HepG2 (cell line): ENCODE results near the gene LIFR. TPM values are rescaled to one million over a fixed set of nuclear protein-coding genes. Genes with fewer than 3 reads are reported as not detected.
A peak's percentile ranks its signal among the peaks of the same experiment; 100 is the strongest.

Experiments used
- AGO1 ChIP-seq: fragments of 200-400 bp; formaldehyde crosslinking; IDR thresholded peaks from 2 replicates; pipeline ENCODE4 v1.6.1; 2017; ENCODE audit warnings: mild to moderate bottlenecking, low read depth, low read length, moderate library complexity; ENCODE audit not compliant: poor library complexity, severe bottlenecking
- BRCA1 ChIP-seq: sonication (generic); formaldehyde crosslinking; IDR thresholded peaks from 2 replicates; pipeline ENCODE4 v1.4.0; 2020; ENCODE audit warnings: missing genetic modification reagents
- CC2D1A ChIP-seq: sonication (generic); formaldehyde crosslinking; IDR thresholded peaks from 2 replicates; pipeline ENCODE4 v1.8.1; 2023; ENCODE audit warnings: mild to moderate bottlenecking, missing genetic modification reagents
- CHD2 ChIP-seq: IDR thresholded peaks from 2 replicates; pipeline ENCODE4 v1.6.1; 2011; ENCODE audit warnings: low read depth, low read length, improper control_type of control experiment
- DPF2 ChIP-seq: sonication (generic); formaldehyde crosslinking; IDR thresholded peaks from 2 replicates; pipeline ENCODE4 v1.4.0; 2020; ENCODE audit warnings: mild to moderate bottlenecking, low read depth, missing genetic modification reagents, borderline replicate concordance
- FOXJ3 ChIP-seq: sonication (generic); formaldehyde crosslinking; IDR thresholded peaks from 2 replicates; pipeline ENCODE4 v1.4.0; 2020; ENCODE audit warnings: missing genetic modification reagents, mild to moderate bottlenecking, borderline replicate concordance
- MBD4 ChIP-seq: IDR thresholded peaks from 2 replicates; pipeline ENCODE4 v1.6.1; 2012; ENCODE audit warnings: low read length, inconsistent platforms, borderline replicate concordance
- NFATC3 ChIP-seq: sonication (generic); formaldehyde crosslinking; IDR thresholded peaks from 2 replicates; pipeline ENCODE4 v1.5.1; 2020; ENCODE audit warnings: mild to moderate bottlenecking, missing genetic modification reagents
- NFIC ChIP-seq: IDR thresholded peaks from 2 replicates; pipeline ENCODE4 v1.6.1; 2012; ENCODE audit warnings: mild to moderate bottlenecking, low read length, inconsistent platforms
- POGK ChIP-seq: sonication (generic); formaldehyde crosslinking; conservative IDR thresholded peaks from 2 replicates; pipeline ENCODE4 v1.8.0; 2022; ENCODE audit warnings: mild to moderate bottlenecking, moderate library complexity, missing genetic modification reagents
- ZMAT5 ChIP-seq: sonication (generic); formaldehyde crosslinking; IDR thresholded peaks from 2 replicates; pipeline ENCODE4 v1.5.0; 2020; ENCODE audit warnings: mild to moderate bottlenecking, low read depth, missing genetic modification reagents, borderline replicate concordance
- ZMYM2 ChIP-seq: sonication (generic); formaldehyde crosslinking; IDR thresholded peaks from 2 replicates; pipeline ENCODE4 v1.8.0; 2022; ENCODE audit warnings: mild to moderate bottlenecking, missing genetic modification reagents
- ZNF260 ChIP-seq: sonication (generic); formaldehyde crosslinking; IDR thresholded peaks from 2 replicates; pipeline ENCODE4 v1.4.0; 2020; ENCODE audit warnings: missing genetic modification reagents, low read depth, mild to moderate bottlenecking, borderline replicate concordance
- ZNF30 ChIP-seq: sonication (generic); formaldehyde crosslinking; IDR thresholded peaks from 2 replicates; pipeline ENCODE4 v1.5.0; 2020; ENCODE audit warnings: mild to moderate bottlenecking, missing genetic modification reagents
- ZNF354B ChIP-seq: sonication (generic); formaldehyde crosslinking; IDR thresholded peaks from 2 replicates; pipeline ENCODE4 v1.8.0; 2022; ENCODE audit warnings: mild to moderate bottlenecking, missing genetic modification reagents
- ZNF589 ChIP-seq: sonication (generic); formaldehyde crosslinking; conservative IDR thresholded peaks from 2 replicates; pipeline ENCODE4 v1.8.0; 2022; ENCODE audit warnings: mild to moderate bottlenecking, moderate library complexity, missing genetic modification reagents
- ZNF720 ChIP-seq: sonication (generic); formaldehyde crosslinking; IDR thresholded peaks from 2 replicates; pipeline ENCODE4 v1.4.0; 2020; ENCODE audit warnings: missing genetic modification reagents
- polyA plus RNA-seq, 8 experiments: library from polyadenylated mRNA; depleted of rRNA in 3 of 8; stranded (reverse) in 7 of 8; unstranded in 1 of 8; fragments of >200 nt; fragmentation: Illumina TruSeq in 4 of 8; extraction: Trizol in 4 of 8; gene quantifications; 2 replicates each; pipeline versions ENCODE4 v1.2.1 to v1.2.3, GENCODE V29; 2011 to 2016; ENCODE audit warnings: low read depth in 4 of 8, missing spikeins in 1 of 8, mixed read lengths in 1 of 8; ENCODE audit not compliant: insufficient read depth in 1 of 8
- total RNA-seq, 5 experiments: library from RNA; depleted of rRNA; stranded (reverse); fragments of >200 nt; fragmentation: Illumina TruSeq; extraction: Trizol; gene quantifications; 2 replicates each; pipeline ENCODE4 v1.2.3, GENCODE V29; 2016; ENCODE audit warnings: low read depth in 1 of 5
- TF ChIP-seq, protein P1 (sequence below): sonication (generic); formaldehyde crosslinking; IDR thresholded peaks from 2 replicates; pipeline ENCODE4 v1.4.0; 2020; ENCODE audit warnings: mild to moderate bottlenecking, missing genetic modification reagents
- TF ChIP-seq, protein P2 (sequence below): sonication (generic); formaldehyde crosslinking; conservative IDR thresholded peaks from 2 replicates; pipeline ENCODE4 v1.4.0; 2020; ENCODE audit warnings: missing genetic modification reagents

The LIFR gene
- total and polyA plus RNA-seq, 2 of the 13 experiments (the other 11 are each of a cell fraction or from before 2014, with no cell fraction given) = 6.3 to 25.2 TPM

- TF ChIP-seq POGK (CRISPR knock-in tag) (no peak), ZMAT5 (no peak), BRCA1 (CRISPR knock-in tag) (no peak), ZMYM2 (CRISPR knock-in tag) (no peak), ZNF260 (no peak), AGO1 (no peak), ZNF30 (no peak), NFATC3 (no peak), MBD4 (no peak), ZNF354B (CRISPR knock-in tag) (no peak), CHD2 (no peak), ZNF589 (CRISPR knock-in tag) (no peak), FOXJ3 (CRISPR knock-in tag) (0 out of 2 replicates have a peak, but pooled peaks have one; percentile 40), CC2D1A (no peak), DPF2 (CRISPR knock-in tag) (no peak), ZNF720 (no peak), NFIC (no peak)
- TF ChIP-seq, protein P1, sequence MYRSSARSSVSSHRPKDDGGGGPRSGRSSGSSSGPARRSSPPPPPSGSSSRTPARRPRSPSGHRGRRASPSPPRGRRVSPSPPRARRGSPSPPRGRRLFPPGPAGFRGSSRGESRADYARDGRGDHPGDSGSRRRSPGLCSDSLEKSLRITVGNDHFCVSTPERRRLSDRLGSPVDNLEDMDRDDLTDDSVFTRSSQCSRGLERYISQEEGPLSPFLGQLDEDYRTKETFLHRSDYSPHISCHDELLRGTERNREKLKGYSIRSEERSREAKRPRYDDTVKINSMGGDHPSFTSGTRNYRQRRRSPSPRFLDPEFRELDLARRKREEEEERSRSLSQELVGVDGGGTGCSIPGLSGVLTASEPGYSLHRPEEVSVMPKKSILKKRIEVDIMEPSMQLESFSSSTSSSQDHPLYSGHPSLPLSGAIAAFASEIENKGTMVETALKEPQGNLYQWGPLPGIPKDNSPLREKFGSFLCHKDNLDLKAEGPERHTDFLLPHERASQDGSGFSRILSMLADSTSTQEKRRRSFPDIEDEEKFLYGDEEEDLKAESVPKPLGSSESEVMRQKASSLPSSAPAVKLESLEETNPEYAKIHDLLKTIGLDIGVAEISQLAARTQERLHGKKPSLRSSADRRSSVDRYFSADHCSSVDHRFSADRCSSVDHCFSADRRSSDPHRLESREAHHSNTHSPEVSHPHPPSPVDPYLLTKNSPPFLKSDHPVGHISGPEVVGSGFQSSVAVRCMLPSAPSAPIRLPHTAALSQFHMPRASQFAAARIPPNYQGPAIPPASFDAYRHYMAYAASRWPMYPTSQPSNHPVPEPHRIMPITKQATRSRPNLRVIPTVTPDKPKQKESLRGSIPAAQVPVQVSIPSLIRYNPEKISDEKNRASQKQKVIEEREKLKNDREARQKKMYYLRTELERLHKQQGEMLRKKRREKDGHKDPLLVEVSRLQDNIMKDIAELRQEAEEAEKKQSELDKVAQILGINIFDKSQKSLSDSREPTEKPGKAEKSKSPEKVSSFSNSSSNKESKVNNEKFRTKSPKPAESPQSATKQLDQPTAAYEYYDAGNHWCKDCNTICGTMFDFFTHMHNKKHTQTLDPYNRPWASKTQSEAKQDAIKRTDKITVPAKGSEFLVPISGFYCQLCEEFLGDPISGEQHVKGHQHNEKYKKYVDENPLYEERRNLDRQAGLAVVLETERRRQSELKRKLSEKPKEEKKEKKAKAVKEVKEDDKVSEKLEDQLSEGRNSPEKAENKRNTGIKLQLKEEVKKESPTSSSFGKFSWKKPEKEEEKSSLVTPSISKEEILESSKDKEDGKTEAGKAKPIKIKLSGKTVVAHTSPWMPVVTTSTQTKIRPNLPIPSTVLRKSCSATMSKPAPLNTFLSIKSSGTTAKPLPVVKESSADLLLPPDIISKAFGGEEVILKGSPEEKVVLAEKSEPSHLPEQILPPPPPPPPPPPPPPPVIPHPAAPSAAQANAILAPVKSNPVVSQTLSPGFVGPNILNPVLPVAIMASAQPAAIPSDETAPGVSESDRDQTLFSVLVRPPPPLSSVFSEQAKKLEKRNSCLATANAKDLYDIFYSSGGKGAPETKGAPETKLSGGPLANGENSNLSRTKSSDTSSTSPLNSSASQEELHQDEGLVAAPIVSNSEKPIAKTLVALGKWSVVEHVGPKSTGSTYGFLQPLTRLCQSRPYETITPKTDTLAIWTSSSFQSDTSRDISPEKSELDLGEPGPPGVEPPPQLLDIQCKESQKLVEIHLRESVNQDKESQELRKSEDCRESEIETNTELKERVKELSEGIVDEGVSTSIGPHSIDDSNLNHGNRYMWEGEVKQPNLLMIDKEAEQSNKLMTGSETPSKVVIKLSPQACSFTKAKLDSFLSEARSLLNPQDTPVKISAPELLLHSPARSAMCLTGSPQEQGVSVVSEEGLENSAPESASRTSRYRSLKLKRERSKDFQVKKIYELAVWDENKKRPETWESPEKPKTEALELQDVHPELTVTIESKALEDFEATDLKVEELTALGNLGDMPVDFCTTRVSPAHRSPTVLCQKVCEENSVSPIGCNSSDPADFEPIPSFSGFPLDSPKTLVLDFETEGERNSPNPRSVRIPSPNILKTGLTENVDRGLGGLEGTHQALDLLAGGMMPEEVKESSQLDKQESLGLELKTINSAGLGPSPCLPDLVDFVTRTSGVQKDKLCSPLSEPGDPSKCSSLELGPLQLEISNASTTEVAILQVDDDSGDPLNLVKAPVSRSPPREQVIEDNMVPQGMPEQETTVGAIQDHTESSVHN (CRISPR knock-in tag) = no peak
- TF ChIP-seq, protein P2, sequence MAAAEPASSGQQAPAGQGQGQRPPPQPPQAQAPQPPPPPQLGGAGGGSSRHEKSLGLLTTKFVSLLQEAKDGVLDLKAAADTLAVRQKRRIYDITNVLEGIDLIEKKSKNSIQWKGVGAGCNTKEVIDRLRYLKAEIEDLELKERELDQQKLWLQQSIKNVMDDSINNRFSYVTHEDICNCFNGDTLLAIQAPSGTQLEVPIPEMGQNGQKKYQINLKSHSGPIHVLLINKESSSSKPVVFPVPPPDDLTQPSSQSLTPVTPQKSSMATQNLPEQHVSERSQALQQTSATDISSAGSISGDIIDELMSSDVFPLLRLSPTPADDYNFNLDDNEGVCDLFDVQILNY (CRISPR knock-in tag) = no peak
These were observed 21.1 kb downstream of the LIFR start (continued) for GRCh38 chr5:38535248-38535750.
